ENCODE measurements around the gene ZNF12.
"Not testable (repeated sequence)": the region's sequence is repeated elsewhere in the genome, so short reads cannot be mapped to it uniquely, and the experiment has no call there.

GRCh38 chr7:6715898-6716297, 9.2 kb upstream of the ZNF12 start:
- not testable (repeated sequence) for TF ChIP-seq CTCF (conservative IDR thresholded peaks at IDR 0.05); ZFX (IDR thresholded peaks at IDR 0.05)
